ENCODE data around the gene ERMARD.

ERMARD gene

DNA sequence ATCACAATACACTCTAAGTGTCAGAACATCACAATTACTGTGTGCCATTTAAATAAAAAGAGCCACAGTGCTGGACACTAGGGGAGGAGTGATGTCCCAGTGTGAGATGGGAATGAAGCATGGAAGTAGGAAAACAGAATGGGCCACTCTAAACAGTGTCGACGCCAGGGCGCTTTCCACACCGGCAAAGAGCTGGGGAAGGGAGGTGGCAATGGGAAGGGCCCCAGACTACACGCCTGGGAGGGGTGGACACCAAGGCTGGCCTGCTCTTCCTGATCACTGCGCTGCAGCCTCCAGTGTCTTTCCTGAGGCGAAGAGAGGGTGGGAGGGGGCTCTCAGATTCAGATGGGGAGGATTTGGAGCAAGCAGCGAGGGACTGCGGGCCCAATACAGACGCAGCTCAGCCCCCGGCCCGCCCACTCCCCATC is 75.9 kb downstream of the ERMARD start:
- no peak for DNase-seq

DNA sequence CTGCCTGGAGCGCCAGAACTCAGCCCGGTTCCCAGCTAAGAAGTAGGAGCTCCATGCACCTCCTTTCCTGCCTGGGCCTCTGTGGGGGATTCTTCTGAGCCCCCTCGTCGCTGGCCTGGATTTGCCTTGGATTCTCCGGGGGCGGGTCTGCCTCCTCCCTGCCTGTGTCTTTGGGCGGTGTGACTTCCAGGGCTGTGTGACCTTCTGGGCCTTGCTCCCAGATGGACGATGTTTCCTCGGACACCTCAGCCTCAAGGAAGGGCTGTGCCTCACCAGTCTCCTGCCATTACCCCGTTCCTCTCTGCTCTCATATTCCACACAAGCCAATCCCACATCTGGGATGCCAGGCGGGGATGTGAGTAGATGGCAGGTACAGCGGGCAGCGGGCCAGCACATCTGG is 76.8 kb downstream of the ERMARD start:
- DNase-seq: no peak

DNA sequence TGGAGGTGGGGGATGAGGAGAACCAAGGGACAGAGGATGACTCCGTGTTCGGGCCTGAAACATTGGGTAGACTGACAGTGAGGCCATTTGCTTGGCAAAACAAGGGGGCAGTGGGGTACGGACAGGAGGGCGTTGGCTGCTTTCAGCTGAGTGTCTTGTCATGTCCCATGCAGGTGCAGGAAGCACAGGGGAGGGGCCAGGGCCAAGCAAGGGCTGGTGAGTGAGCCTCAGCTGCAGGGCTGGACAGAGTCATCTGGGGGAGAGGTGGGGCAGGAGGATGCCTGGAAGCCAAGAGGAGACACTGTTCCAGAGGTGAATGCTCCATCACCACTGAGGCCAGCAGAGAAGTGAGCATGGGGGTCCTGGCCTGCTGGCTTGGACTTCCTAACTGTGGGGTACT is 78.4 kb downstream of the ERMARD start:
- DNase-seq: no peak

DNA sequence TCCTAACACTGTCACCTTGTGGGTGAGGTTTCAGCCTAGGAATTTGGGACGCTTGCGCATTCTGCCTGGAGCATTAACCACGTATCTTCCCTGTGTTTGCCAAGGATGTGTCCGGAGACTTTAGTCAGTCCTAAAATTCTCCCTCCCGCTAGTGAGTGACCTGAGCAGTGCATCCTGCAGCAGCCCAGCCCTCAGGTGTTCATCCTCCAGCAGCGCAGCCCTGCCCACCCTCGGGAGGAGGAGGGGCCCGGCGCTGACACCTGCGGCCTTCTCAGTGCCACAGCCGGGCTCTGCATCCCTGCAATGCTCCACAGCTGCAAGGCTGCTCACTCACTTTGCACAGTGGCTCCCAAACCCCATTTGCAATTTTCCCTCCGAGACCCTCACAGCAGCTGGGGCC is 79.5 kb downstream of the ERMARD start:
- no peak for DNase-seq
